GM12878 (cell line): ENCODE results near the gene TRAF3IP1.

Experiments used
- BACH1 ChIP-seq: fragments of 450-650 bp; IDR thresholded peaks from 2 replicates; pipeline ENCODE4 v1.6.1; 2017; ENCODE audit warnings: mild to moderate bottlenecking, borderline replicate concordance
- BCL11A ChIP-seq: IDR thresholded peaks from 2 replicates; pipeline ENCODE4 v1.6.1; 2011; ENCODE audit warnings: low read depth, low read length
- CBX3 ChIP-seq: fragments of 200-600 bp; sonication (generic); IDR thresholded peaks from 2 replicates; pipeline ENCODE4 v1.6.1; 2016; ENCODE audit warnings: low read depth, borderline replicate concordance
- EP300 ChIP-seq, 2 experiments: fragments of 150-350 bp in 1 of 2; IDR thresholded peaks; 2 replicates each; pipeline ENCODE4 v1.6.1; 2011 to 2012; ENCODE audit warnings: low read depth in 2 of 2, low read length in 2 of 2, borderline replicate concordance in 1 of 2, improper control_type of control experiment in 1 of 2, inconsistent platforms in 1 of 2; ENCODE audit not compliant: control insufficient read depth in 1 of 2
- FOXM1 ChIP-seq: IDR thresholded peaks from 2 replicates; pipeline ENCODE4 v1.6.1; 2012; ENCODE audit warnings: low read depth, mild to moderate bottlenecking, inconsistent platforms, low read length, moderate library complexity
- IRF4 ChIP-seq: IDR thresholded peaks from 2 replicates; pipeline ENCODE4 v1.6.1; 2011; ENCODE audit warnings: low read depth, low read length
- RFX5 ChIP-seq: IDR thresholded peaks from 2 replicates; pipeline ENCODE4 v1.6.1; 2011; ENCODE audit warnings: low read depth, low read length, improper control_type of control experiment
- SRF ChIP-seq, 2 experiments: IDR thresholded peaks; 2 replicates each; pipeline ENCODE4 v1.6.1; 2011; ENCODE audit warnings: low read depth in 2 of 2, low read length in 2 of 2, mild to moderate bottlenecking in 1 of 2, moderate library complexity in 1 of 2
- TF ChIP-seq, protein P1 (sequence below), 3 experiments: IDR thresholded peaks in 2 of 3; conservative IDR thresholded peaks in 1 of 3; 2 replicates each; pipeline ENCODE4 v1.5.1; 2011; ENCODE audit warnings: low read depth in 3 of 3, low read length in 3 of 3, mild to moderate bottlenecking in 3 of 3, control low read depth in 2 of 3, moderate library complexity in 2 of 3, inconsistent platforms in 1 of 3, mixed read lengths in 1 of 3; ENCODE audit not compliant: control insufficient read depth in 2 of 3, insufficient read depth in 1 of 3; ENCODE audit errors: extremely low read depth in 1 of 3
- TF ChIP-seq, protein P2 (sequence below): IDR thresholded peaks from 2 replicates; pipeline ENCODE4 v1.6.1; 2011; ENCODE audit warnings: borderline replicate concordance, low read depth, mild to moderate bottlenecking, moderate library complexity, mixed read lengths, low read length; ENCODE audit not compliant: insufficient read depth; ENCODE audit errors: extremely low read length

DNA sequence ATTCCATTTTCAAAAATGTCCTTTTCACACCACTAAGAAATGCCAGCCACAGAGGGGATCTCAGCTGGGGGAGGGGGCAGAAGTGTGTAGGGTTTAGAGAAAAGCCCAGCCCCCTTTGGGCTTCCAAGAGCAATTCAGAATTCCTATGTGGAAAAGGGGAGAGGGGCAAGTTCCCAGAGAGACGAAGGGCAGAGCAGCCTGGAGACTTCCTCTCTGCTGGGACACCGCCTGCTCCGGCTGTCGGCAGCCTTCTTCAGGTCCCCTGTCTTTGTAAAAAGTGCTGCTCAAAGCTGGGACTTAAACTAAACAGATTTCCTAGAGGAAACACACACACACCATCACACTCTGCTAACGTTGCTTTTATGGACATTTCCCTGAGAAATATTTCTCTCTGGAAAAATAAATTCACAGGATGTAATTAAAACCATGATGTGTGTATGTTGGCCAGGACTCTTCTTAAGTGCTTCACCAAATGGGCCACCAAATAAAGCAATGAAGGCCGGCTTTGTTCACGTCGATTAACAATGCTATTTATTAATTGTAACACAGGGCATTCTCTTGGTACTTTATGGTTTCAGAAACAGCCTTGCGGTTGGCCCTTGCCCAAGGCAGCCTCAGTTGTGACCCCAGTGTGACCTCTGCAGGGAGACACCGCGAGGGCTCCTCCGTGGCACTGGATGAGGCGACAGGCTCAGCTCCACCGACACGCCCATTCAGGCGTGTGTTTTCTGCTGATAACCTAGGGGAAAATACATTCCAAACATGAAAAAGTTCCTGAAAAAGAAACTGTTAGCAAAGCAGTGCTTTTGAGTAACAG lies 100.8 kb downstream of the TRAF3IP1 start:
- TF ChIP-seq EP300 (IDR thresholded peaks at IDR 0.05; ENCODE audit: borderline replicate concordance in 1 of 2, control insufficient read depth in 1 of 2, low read depth in 2 of 2, low read length in 2 of 2) (no peak), RFX5 (no peak), IRF4 (no peak), FOXM1 (no peak), CBX3 (no peak), SRF (IDR thresholded peaks at IDR 0.05; ENCODE audit: low read depth in 2 of 2, low read length in 2 of 2) (no peak), BACH1 (no peak), BCL11A (no peak)
- TF ChIP-seq, protein P1, sequence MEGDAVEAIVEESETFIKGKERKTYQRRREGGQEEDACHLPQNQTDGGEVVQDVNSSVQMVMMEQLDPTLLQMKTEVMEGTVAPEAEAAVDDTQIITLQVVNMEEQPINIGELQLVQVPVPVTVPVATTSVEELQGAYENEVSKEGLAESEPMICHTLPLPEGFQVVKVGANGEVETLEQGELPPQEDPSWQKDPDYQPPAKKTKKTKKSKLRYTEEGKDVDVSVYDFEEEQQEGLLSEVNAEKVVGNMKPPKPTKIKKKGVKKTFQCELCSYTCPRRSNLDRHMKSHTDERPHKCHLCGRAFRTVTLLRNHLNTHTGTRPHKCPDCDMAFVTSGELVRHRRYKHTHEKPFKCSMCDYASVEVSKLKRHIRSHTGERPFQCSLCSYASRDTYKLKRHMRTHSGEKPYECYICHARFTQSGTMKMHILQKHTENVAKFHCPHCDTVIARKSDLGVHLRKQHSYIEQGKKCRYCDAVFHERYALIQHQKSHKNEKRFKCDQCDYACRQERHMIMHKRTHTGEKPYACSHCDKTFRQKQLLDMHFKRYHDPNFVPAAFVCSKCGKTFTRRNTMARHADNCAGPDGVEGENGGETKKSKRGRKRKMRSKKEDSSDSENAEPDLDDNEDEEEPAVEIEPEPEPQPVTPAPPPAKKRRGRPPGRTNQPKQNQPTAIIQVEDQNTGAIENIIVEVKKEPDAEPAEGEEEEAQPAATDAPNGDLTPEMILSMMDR (IDR thresholded peaks at IDR 0.05 in 2 of 3, conservative IDR thresholded peaks at IDR 0.05 in 1 of 3; ENCODE audit: control insufficient read depth in 2 of 3, extremely low read depth in 1 of 3, insufficient read depth in 1 of 3, low read depth in 3 of 3, low read length in 3 of 3), result no peak
- TF ChIP-seq, protein P2, sequence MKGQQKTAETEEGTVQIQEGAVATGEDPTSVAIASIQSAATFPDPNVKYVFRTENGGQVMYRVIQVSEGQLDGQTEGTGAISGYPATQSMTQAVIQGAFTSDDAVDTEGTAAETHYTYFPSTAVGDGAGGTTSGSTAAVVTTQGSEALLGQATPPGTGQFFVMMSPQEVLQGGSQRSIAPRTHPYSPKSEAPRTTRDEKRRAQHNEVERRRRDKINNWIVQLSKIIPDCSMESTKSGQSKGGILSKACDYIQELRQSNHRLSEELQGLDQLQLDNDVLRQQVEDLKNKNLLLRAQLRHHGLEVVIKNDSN, result no peak
